Sigmoid colon (tissue), 7 donors: ENCODE results near the gene EVC. TPM values are rescaled to one million over a fixed set of nuclear protein-coding genes. Genes with fewer than 3 reads are reported as not detected.
"Not testable (repeated sequence)": the region's sequence is repeated elsewhere in the genome, so short reads cannot be mapped to it uniquely, and the experiment has no call there.

Experiments
- DNase-seq: peaks from one replicate; pipeline ENCODE4 v3.0.0-alpha.2; 2019
- H3K27ac ChIP-seq, 4 donors: fragments of 200-600 bp; sonication (generic); one replicate each; pipeline ENCODE4 v1.5.1; 2016 to 2019; ENCODE audit warnings: mild to moderate bottlenecking in 1 of 4
- H3K27me3 ChIP-seq, 3 donors: fragments of 200-600 bp; sonication (generic); one replicate each; pipeline ENCODE4 v1.5.1; 2019; ENCODE audit warnings: mild to moderate bottlenecking in 1 of 3
- H3K36me3 ChIP-seq, 4 donors: fragments of 200-600 bp; sonication (generic); one replicate each; pipeline ENCODE4 v1.5.1; 2016 to 2019
- H3K4me1 ChIP-seq, 4 donors: fragments of 200-600 bp; sonication (generic); one replicate each; pipeline ENCODE4 v1.5.1; 2017 to 2019
- H3K4me3 ChIP-seq, 4 donors: fragments of 200-600 bp; sonication (generic); one replicate each; pipeline ENCODE4 v1.5.1; 2017 to 2019; ENCODE audit warnings: mild to moderate bottlenecking in 2 of 4, moderate library complexity in 1 of 4
- H3K9me3 ChIP-seq, 4 donors: fragments of 200-600 bp in 3 of 4; sonication (generic) in 3 of 4; one replicate each; pipeline versions ENCODE4 v1.5.1 to v1.6.1; 2013 to 2019
- EP300 ChIP-seq, 4 donors: sonication (generic); formaldehyde crosslinking; IDR thresholded peaks; one replicate each; pipeline ENCODE4 v1.6.1; 2017; ENCODE audit warnings: antibody characterized with exemption in 4 of 4
- POLR2A ChIP-seq, 2 donors: fragments of 450-650 bp; IDR thresholded peaks; one replicate each; pipeline ENCODE4 v1.6.1; 2016; ENCODE audit warnings: antibody characterized with exemption in 2 of 2, mild to moderate bottlenecking in 2 of 2, moderate library complexity in 2 of 2
- POLR2AphosphoS5 ChIP-seq, 4 donors: sonication (generic); formaldehyde crosslinking; IDR thresholded peaks; one replicate each; pipeline ENCODE4 v1.6.1; 2017; ENCODE audit warnings: antibody characterized with exemption in 4 of 4
- WGBS, 2 donors: extraction: QIAGEN DNeasy Blood & Tissue Kit; methylation state at CpG; one replicate each; pipeline ENCODE4 v1.1.7; 2013; 5-methylcytosine and 5-hydroxymethylcytosine counted together
- intact Hi-C: fragments of 100-400 bp; cut with DNase I; formaldehyde crosslinking; loops from one replicate; pipeline ENCODE4 v1.15.1; 2023
- polyA plus RNA-seq, 3 donors: library from polyadenylated mRNA; stranded (reverse); fragments of 200-250 nt; gene quantifications; one replicate each; pipeline ENCODE4 v1.2.3, GENCODE V29; 2013
- total RNA-seq, 4 donors: library from RNA; depleted of rRNA; stranded (reverse); fragments of >200 nt; gene quantifications; one replicate each; pipeline ENCODE4 v1.1.0, GENCODE V29; 2016
- TF ChIP-seq, protein P1 (sequence below), 4 experiments: fragments of 450-650 bp in 3 of 4; fragments of 200-600 bp in 1 of 4; IDR thresholded peaks; one replicate each; pipeline ENCODE4 v1.5.1; 2016 to 2019; ENCODE audit warnings: antibody characterized with exemption in 4 of 4, mild to moderate bottlenecking in 3 of 4, moderate library complexity in 2 of 4
- donor health status: healthy with polysubstance abuse.
- donor health status: Bipolar disorder and iron deficiency.
- donor health status: healthy.

The EVC gene
- total and polyA plus RNA-seq, 7 donors = 0.46 to 35.2 (median 15.6) TPM

DNA sequence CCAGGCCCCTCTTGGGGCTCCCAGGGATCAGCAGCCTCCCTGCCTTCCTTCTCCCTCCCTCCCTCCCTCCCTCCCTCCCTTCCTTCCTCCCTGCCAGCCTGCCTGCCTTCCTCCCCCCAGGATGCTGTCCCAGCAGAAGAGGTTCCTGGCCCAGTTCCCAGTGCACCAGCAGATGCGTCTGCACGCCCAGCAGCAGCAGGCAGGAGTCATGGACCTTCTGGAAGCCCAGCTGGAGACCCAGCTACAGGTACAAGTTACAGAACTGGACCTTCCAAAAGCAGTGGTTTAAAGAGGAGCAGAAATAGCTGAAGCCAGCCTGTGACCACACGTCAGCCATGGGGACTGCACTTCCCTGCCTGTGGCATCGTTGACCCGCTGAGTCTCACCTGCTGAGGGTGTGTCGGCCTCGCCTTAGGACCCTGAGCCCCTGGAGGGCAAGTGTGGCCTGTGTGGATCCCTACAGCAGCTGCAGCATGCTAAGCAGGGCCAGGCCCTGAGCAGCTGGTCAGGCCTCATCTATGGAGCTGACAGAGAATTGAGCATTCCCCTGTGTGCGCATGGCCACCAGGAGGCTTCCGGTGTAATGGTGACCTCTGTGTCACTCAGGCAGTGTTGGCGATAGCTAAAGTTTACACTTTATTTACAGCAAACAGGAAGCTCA, 97.2 kb downstream of the EVC start:
- peaks cover 21 to 80% (median 30%) of the 10 kb centered on the region in 4 donors for H3K36me3 ChIP-seq
- no peaks in the 10 kb centered on the region for H3K27me3 ChIP-seq
- no peak for TF ChIP-seq POLR2A (IDR thresholded peaks at IDR 0.05)
- peak in 1 of 4 donors; percentile 9 for TF ChIP-seq POLR2AphosphoS5 (IDR thresholded peaks at IDR 0.05)
- TF ChIP-seq, protein P1, sequence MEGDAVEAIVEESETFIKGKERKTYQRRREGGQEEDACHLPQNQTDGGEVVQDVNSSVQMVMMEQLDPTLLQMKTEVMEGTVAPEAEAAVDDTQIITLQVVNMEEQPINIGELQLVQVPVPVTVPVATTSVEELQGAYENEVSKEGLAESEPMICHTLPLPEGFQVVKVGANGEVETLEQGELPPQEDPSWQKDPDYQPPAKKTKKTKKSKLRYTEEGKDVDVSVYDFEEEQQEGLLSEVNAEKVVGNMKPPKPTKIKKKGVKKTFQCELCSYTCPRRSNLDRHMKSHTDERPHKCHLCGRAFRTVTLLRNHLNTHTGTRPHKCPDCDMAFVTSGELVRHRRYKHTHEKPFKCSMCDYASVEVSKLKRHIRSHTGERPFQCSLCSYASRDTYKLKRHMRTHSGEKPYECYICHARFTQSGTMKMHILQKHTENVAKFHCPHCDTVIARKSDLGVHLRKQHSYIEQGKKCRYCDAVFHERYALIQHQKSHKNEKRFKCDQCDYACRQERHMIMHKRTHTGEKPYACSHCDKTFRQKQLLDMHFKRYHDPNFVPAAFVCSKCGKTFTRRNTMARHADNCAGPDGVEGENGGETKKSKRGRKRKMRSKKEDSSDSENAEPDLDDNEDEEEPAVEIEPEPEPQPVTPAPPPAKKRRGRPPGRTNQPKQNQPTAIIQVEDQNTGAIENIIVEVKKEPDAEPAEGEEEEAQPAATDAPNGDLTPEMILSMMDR (IDR thresholded peaks at IDR 0.05) = no peak
- intact Hi-C loops = no loop called here
- WGBS, 2 donors = 51 to 77% methylated on average over 10 of the region's 10 CpGs
- no peak overlapping the region for H3K4me3 ChIP-seq
- H3K27ac ChIP-seq = peak overlapping the region in 2 of 4 donors; percentile 8 to 28
- no peaks in the 10 kb centered on the region for H3K9me3 ChIP-seq
- peak; percentile 75 for DNase-seq
- peaks cover 0 to 9% (median 0%) of the 10 kb centered on the region in 4 donors for H3K4me1 ChIP-seq

DNA sequence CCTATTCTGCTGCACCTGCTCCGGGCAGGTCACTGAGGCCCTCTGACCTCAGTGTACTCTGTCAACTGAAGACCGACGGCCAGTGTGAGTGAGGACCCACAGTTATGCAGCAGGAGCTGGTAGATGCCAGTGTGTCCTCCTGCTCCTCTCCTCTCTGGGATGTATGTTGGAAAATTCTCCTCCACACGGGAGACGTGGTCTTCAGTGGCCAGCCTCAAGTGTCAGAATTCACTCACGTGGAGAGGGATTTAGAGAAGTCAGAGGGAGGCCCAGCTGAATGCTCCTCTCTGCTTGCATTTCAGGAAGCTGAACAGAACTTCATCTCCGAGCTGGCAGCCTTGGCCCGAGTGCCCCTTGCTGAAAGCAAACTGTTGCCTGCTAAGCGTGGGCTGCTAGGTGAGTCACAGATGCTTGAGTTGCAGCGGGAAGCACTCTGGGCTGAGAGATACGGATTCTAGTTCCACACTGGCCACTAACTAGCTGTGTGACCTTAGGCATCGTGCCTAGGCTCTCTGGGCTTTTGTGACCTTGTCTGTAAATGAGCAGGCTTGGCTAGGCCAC, 98.3 kb downstream of the EVC start:
- TF ChIP-seq POLR2AphosphoS5 (IDR thresholded peaks at IDR 0.05) = no peak
- no peak for TF ChIP-seq POLR2A (IDR thresholded peaks at IDR 0.05)
- TF ChIP-seq, protein P1 (IDR thresholded peaks at IDR 0.05) = no peak
- TF ChIP-seq EP300 (IDR thresholded peaks at IDR 0.05) = no peak
- Histone ChIP-seq H3K4me1 (peaks cover 0 to 9% (median 0%) of the 10 kb centered on the region in 4 donors), H3K27me3 (no peaks in the 10 kb centered on the region), H3K4me3 (no peak overlapping the region), H3K27ac (no peak overlapping the region), H3K36me3 (peaks cover 26 to 73% (median 30%) of the 10 kb centered on the region in 4 donors), H3K9me3 (no peaks in the 10 kb centered on the region)
- intact Hi-C loops = no loop called here
- peak; percentile 50 for DNase-seq
- WGBS, 2 donors = 76 to 85% methylated on average over 12 of the region's 12 CpGs

DNA sequence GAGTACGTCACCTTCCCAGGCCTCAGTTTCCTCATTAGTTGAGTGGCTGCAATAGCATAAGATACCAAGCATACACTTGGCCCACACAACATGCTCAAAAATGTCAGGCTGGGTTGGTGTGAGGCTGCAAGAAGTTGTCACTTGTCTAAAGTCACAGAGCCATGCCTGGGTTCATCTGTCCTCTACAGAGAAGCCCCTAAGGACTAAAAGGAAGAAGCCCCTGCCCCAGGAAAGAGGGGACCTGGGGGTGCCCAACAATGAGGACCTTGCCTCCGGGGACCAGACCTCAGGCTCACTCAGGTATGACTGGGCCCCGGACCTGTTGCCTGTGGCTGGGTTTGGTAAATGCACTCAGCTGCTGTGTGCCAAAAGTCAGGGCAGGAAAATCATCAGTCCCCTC, 99.2 kb downstream of the EVC start:
- H3K27ac ChIP-seq = no peak overlapping the region
- H3K36me3 ChIP-seq = peaks cover 26 to 72% (median 29%) of the 10 kb centered on the region in 4 donors
- intact Hi-C loops = loop anchor here (10.0 kb wide), 1 partner anchor 755 kb away; the partner anchor contains the start of gene STK32B
- no peaks in the 10 kb centered on the region for H3K9me3 ChIP-seq
- no peaks in the 10 kb centered on the region for H3K27me3 ChIP-seq
- WGBS, 2 donors = 82 to 90% methylated on average over 3 of the region's 3 CpGs
- TF ChIP-seq POLR2A (IDR thresholded peaks at IDR 0.05) (no peak), EP300 (IDR thresholded peaks at IDR 0.05) (no peak), POLR2AphosphoS5 (IDR thresholded peaks at IDR 0.05) (no peak)
- TF ChIP-seq, protein P1 (IDR thresholded peaks at IDR 0.05) = no peak
- DNase-seq = peak; percentile 58
- peaks cover 0 to 9% (median 0%) of the 10 kb centered on the region in 4 donors for H3K4me1 ChIP-seq
- no peak overlapping the region for H3K4me3 ChIP-seq

DNA sequence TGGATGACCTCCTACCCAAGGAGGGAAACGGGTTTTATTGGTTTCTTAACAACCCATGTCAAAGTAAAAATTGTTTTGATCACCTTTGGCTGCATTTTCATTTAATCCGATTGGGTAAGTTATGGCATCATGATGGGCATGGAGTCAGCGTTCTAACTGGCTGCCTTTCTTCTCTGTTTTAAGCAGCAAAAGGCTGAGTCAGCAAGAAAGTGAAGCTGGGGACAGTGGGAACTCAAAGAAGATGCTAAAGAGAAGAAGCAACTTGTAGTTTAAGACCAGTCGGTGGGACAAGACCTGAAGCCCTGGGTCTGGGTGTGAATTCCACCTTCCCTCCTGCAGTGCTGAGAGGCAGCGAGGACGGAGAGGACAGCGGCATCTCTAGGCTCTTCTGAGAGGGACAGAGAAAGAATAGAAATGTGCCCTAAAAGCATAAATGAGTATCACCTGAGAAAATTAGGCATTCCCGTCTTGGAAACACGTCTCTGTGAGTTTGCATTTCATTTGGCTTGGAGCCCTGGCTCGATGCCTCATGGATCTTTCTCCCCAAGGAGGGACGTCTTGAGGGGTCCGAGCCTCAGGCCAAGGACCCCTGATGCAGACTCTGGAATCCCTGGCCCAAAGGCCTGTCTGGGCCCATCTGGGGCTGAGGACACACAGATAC, 99.9 kb downstream of the EVC start:
- no peak overlapping the region for H3K4me3 ChIP-seq
- peaks cover 0 to 9% (median 0%) of the 10 kb centered on the region in 4 donors for H3K4me1 ChIP-seq
- H3K27ac ChIP-seq = no peak overlapping the region
- DNase-seq = no peak
- WGBS, 2 donors = 62 to 82% methylated on average over 12 of the region's 12 CpGs
- no peaks in the 10 kb centered on the region for H3K9me3 ChIP-seq
- no peak for TF ChIP-seq EP300 (IDR thresholded peaks at IDR 0.05)
- TF ChIP-seq POLR2AphosphoS5 (IDR thresholded peaks at IDR 0.05) = no peak
- TF ChIP-seq, protein P1 (IDR thresholded peaks at IDR 0.05) = no peak
- TF ChIP-seq POLR2A (IDR thresholded peaks at IDR 0.05) = no peak
- intact Hi-C loops = loop anchor here (10.0 kb wide), 1 partner anchor 756 kb away; the partner anchor contains the start of gene STK32B
- peaks cover 25 to 65% (median 27%) of the 10 kb centered on the region in 4 donors for H3K36me3 ChIP-seq
- H3K27me3 ChIP-seq = no peaks in the 10 kb centered on the region

DNA sequence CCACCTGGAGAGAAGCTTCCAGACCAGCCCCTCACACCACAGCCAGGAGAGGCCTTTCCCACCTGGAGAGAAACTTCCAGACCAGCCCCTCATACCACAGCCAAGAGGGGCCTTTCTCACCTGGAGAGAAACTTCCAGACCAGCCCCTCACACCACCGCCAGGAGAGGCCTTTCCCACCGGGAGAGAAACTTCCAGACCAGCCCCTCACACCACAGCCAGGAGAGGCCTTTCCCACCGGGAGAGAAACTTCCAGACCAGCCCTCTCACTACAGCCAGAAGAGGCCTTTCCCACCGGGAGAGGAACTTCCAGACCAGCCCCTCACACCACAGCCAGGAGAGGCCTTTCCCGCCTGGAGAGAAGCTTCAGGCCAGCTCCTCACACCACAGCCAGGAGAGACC, 101.1 kb downstream of the EVC start:
- not testable (repeated sequence) for H3K4me3 ChIP-seq, H3K9me3 ChIP-seq, H3K27me3 ChIP-seq, H3K4me1 ChIP-seq
- DNase-seq = peak; percentile 22
- peaks cover 25 to 55% (median 27%) of the 10 kb centered on the region in 4 donors for H3K36me3 ChIP-seq
- intact Hi-C loops = loop anchor here (2.0 to 10.0 kb wide), 2 partner anchors 101 to 757 kb away; partner anchors contain the start of genes EVC and STK32B
- peak overlapping the region in 2 of 4 donors; percentile 43 to 59 for H3K27ac ChIP-seq
- 88 to 89% methylated on average over 5 of the region's 5 CpGs for WGBS, 2 donors
